ENCODE results near the gene PEAK1.

GRCh38 chr15:77411619-77411976, 8.3 kb downstream of the PEAK1 start:
- no peak for TF ChIP-seq CTCF (IDR thresholded peaks at IDR 0.05)
- TF ChIP-seq POLR2A (IDR thresholded peaks at IDR 0.05), result no peak
